HG03159 (cell line): ENCODE results near the gene FAM228B.
A peak's percentile ranks its signal among the peaks of the same experiment; 100 is the strongest.
"Not testable (repeated sequence)": the region's sequence is repeated elsewhere in the genome, so short reads cannot be mapped to it uniquely, and the experiment has no call there.

Experiments used
- ATAC-seq: cut with Tn5 transposase; IDR thresholded peaks from one replicate; pipeline ENCODE4 v1.9.1; 2021; ENCODE audit warnings: mild to moderate bottlenecking, moderate library complexity; ENCODE audit not compliant: unreplicated experiment

The FAM228B gene

GRCh38 chr2:24153478-24153877 is 30.2 kb downstream of the FAM228B start:
- ATAC-seq = no peak

DNA sequence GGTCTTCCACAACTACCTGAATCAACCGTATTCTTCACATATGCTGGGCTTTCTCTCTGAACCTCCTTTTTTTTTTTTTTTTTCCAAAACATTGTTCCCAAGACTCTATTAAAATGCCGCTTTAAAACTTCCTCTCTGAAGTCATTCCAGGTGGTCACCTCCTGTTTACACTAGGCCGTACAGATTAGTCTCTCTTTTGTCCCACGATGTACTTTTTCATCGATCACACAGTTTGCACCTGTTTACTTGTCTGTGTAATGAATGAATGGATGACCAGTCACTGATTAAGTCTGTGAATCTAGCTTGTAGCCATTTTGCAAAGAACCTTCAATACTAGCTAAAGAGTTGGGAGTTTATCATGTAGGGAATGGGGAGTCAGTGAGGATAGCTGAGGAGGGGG is 34.9 kb downstream of the FAM228B start:
- no peak for ATAC-seq

GRCh38 chr2:24159708-24160107 is 36.4 kb downstream of the FAM228B start:
- no peak for ATAC-seq

DNA sequence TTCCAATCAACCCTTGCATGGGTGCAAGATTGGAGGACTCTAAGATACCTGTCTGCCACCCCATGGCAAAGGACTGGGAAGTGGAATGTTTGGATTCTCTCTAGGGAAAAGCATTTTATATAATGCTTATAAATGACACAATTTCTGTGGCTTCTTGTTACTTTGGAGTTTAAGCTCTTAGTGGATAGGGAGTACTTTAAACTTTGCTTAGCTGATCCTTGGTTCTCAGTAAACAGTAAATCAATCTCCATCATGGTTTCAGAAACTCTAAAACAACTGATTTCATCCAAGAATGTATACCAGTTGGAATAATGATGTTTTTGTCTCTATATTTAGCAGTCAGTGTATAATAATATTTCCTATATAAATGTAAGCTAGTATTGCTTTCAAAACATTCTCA is 37.5 kb downstream of the FAM228B start:
- no peak for ATAC-seq

DNA sequence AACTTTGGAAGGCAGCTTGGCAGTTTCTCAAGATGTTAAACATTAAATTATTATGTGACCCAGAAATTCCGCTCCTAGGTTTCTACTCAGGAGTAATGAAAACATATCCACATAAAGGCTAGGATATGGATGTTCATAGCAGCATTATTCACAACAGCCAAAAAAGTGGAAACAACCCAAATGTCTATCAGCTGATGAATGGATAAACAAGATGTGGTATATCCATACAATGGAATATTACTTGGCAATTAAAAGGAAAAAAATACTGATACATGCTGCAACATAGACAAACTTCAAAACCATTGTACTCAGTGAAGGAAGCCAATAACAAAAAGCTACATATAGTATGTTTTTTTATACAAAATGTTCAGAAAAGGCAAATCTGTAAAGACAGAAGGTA is 39.2 kb downstream of the FAM228B start:
- no peak for ATAC-seq

- no peak for ATAC-seq
Measured at GRCh38 chr2:24163186-24163585, 39.9 kb downstream of the FAM228B start.

DNA sequence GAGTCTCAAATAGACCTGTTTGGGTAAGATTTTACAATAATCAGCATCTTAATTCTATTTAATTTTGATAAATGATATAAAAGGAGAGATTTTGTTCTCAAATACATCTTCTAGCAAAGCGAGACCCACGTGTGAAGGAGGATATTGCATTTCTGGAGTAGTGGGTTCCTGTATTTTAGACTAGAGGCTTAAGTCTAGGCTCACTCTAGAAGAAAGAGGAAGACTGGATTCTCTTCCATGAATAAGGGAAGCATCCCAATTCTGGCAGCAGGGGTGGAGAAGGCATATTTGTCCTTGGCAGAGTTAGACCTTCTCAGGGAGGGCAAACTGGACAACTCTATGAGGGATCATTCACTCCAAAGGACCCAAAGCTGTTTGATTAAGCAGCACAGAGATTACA is 40.3 kb downstream of the FAM228B start:
- no peak for ATAC-seq

DNA sequence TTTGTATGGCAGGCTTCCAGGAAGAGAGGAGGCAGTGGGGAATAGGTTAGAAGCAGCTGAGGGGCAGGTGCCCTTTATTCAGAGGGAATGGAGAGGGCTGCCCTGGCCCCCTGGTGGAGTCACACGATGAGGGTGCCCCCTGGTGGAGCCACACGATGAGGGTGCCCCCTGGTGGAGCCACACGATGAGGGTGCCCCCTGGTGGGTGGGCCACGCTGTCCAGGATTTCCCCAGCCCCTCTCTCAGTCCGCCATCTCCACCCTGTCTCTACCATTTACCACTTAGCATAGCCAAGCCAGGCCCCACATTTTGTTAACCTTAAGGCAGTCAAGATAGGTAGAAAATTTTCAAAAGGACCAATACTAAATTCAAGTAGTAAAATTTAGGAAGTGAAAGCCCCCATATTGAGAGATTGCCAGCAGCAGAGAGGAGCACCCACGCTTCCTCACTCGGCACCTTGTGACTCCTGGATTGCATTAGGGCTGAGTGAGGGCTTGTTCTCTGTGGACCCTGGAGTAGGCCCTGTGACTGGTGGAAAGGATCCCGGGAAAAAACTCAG is 41.2 kb downstream of the FAM228B start:
- ATAC-seq = peak; percentile 73

DNA sequence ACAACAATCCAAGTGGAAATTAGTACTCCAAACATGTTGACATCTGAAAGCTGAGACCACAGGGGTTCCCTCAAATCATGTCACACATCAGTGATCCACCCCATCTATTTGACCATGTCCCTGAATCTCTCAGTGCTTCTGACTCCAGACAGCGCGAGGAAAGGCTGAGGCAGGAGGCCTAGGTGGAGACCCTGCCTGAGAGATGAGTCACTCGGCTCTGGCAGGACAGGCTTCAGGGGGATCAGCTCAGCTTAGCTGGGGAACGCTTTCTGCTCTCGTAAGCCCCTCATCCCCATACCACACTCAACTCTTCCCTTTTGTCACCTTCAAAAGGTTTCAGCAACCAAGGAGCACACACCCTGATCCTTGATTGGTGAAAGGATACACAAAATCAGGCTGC is 45.8 kb downstream of the FAM228B start:
- ATAC-seq = no peak

DNA sequence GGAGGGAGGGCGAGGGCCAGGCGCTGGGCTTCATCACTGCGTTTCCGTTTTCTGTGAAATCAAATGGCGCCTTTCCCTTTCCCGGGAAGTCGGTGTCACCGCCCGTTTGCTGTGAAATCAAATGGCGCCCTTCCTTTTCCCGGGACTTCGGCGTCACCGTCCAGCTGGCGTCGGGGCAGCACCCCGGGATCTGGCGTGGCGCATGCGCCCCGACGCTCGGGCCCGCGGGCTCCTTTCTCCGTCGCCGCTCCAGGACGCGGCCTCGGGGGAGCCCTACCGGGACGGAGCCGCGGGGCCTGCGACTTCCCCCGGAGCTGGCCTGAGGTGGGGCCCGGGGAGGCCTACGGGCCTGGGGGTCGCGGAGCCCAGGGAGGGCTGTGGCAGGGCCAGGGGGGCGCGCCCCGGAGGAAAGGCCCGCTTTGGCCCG is 51.6 kb downstream of the FAM228B start, which contains the start of gene FAM228A:
TSS of gene FAM228A (plus strand) at position 203 of the 427 bp plus-strand sequence. CDS start 428 bp downstream, outside the sequence.
- no peak for ATAC-seq

- ATAC-seq = no peak
Measured at GRCh38 chr2:24175631-24176187, 52.4 kb downstream of the FAM228B start.

GRCh38 chr2:24176326-24176725 is 53.1 kb downstream of the FAM228B start:
- ATAC-seq = no peak

- no peak for ATAC-seq
Measured at GRCh38 chr2:24179683-24180082, 56.4 kb downstream of the FAM228B start.

DNA sequence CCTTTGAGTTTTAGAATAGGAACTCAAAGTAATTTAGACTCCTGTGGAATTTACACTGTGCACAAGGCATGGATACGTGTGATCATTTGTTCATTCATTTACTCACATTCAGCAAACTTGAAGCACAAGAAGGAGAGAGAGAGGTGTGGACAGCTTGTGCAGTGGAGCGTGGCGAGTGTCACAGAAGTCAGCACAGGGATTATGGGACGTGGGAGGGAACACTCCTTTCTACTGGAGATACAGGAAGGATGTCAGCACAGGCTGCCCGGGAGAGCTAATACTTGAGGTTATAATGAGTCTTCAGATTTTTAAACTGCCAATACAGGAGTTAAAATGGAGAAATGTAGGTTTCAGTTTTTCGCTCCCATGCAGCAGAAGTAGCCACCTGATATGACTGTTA is 58.6 kb downstream of the FAM228B start:
- no peak for ATAC-seq

GRCh38 chr2:24182507-24182906 is 59.2 kb downstream of the FAM228B start:
- ATAC-seq = no peak

DNA sequence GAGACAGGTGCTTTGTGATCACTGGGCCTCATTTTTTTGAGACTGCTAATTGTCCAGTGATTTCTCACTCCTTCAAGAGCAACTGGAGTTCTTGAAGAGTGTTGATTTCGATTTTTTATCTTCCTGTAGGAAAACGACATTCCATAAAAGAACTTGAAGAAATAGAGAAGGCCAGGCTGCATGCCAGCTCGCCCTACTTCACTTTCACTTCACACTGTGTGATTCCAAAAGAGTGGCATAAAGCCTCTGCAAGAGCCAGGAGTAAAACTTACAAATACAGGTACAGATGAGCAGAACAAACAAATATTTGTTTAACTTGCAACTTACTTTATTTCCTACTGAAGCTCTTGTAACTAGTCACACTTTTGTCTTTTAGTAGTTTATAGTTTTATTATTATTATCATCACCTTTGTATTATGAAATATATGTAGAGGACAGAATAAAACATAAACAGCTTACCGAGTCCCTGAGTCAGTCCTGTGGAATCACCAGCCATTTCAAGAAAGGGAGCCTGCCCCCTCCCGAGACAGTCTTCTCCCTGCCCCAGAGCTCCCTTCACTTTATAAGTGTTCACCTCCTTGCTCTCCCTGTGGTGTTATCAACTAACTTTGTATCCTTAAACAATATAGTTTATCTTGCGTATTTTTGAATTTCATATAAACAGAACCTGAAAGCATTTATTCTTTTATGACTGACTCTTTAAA is 60.2 kb downstream of the FAM228B start:
- no peak for ATAC-seq

DNA sequence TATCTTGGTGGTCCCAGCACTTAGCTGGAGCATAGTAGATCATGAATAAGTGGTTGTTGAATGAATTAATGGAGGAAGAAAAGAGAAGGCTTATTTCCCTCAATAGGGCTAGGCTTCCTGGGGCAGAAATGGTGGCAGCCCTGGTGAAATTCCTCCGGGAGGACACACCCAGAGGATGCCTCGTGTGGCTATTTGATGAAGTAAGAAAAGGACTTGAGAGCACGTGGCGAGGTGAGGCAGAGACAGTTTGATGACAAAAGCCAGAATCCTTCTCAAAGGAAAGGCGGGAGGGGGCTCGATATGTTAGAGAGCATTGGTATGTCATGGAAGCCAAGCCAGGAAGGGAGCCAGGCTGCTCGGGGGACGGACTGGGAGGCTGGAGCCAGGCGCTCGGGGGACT is 66.3 kb downstream of the FAM228B start:
- no peak for ATAC-seq

- no peak for ATAC-seq
Measured at GRCh38 chr2:24190503-24190902, 67.2 kb downstream of the FAM228B start.

GRCh38 chr2:24191156-24191555 is 67.9 kb downstream of the FAM228B start:
- no peak for ATAC-seq

DNA sequence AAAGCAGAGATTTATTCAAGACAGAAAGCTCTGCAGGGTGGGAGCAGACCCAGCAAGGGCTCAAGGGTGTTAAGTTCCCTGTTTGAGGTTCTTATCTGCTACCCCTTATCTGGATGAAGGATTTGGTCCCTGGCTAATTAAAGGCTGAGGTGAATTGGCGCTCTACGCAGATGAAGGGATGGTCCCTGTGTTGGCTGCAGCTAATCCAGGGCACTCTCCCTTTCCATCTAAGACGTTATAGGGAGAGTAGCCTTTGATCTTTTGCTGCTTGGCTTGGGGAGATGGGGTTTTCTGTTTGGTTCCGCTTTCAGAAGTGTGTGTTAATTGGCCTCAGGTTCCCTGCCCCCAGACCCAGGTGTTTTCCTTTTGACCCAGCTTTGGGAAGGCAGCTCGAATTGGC is 68.6 kb downstream of the FAM228B start:
- ATAC-seq = no peak

DNA sequence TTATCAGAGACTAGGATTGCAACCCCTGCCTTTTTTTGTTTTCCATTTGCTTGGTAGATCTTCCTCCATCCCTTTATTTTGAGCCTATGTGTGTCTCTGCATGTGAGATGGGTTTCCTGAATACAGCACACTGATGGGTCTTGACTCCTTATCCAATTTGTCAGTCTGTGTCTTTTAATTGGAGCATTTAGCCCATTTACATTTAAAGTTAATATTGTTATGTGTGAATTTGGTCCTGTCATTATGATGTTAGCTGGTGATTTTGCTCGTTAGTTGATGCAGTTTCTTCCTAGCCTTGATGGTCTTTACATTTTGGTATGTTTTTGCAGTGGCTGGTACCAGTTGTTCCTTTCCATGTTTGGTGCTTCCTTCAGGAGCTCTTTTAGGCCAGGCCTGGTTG is 73.9 kb downstream of the FAM228B start:
- ATAC-seq = not testable (repeated sequence)

GRCh38 chr2:24199968-24200590 is 76.8 kb downstream of the FAM228B start:
- ATAC-seq = no peak
